A549 (cell line): ENCODE measurements around the gene SLC9A6.

Experiments
- CHD2 ChIP-seq: fragments of 150-350 bp; IDR thresholded peaks from 2 replicates; pipeline ENCODE4 v1.6.1; 2014; ENCODE audit warnings: low read length; ENCODE audit not compliant: partially characterized antibody
- CTCF ChIP-seq: fragments of >200 bp; sonication (Bioruptor Twin); formaldehyde crosslinking; IDR thresholded peaks from 3 replicates; pipeline ENCODE4 v1.5.1; 2016
- EP300 ChIP-seq, 2 experiments: fragments of >200 bp; sonication (Bioruptor Twin); formaldehyde crosslinking; IDR thresholded peaks; 2 replicates in 1 of 2; 3 replicates in 1 of 2; pipeline ENCODE4 v1.6.1; 2016 to 2017
- HEYL ChIP-seq: fragments of 250-450 bp; sonication (Bioruptor Pico); IDR thresholded peaks from 2 replicates; pipeline ENCODE4 v1.8.0; 2021; ENCODE audit warnings: mild to moderate bottlenecking, moderate library complexity
- JUNB ChIP-seq: fragments of >200 bp; sonication (Bioruptor Twin); formaldehyde crosslinking; IDR thresholded peaks from 2 replicates; pipeline ENCODE4 v1.6.1; 2016
- MAZ ChIP-seq: fragments of 150-350 bp; IDR thresholded peaks from 2 replicates; pipeline ENCODE4 v1.6.1; 2014; ENCODE audit warnings: antibody characterized with exemption, low read depth, low read length, borderline replicate concordance
- MYC ChIP-seq: IDR thresholded peaks from 2 replicates; pipeline ENCODE4 v1.6.1; 2012; ENCODE audit warnings: mild to moderate bottlenecking, inconsistent platforms, low read length, improper control_type of control experiment, borderline replicate concordance
- POLR2A ChIP-seq: IDR thresholded peaks from 2 replicates; pipeline ENCODE4 v1.6.1; 2012; ENCODE audit warnings: mild to moderate bottlenecking, low read length
- RAD21 ChIP-seq, 2 experiments: fragments of >200 bp in 1 of 2; sonication (Bioruptor Twin) in 1 of 2; formaldehyde crosslinking in 1 of 2; IDR thresholded peaks in 1 of 2; conservative IDR thresholded peaks in 1 of 2; 2 replicates in 1 of 2; 3 replicates in 1 of 2; pipeline ENCODE4 v1.6.1; 2012 to 2018; ENCODE audit warnings: inconsistent platforms in 1 of 2
- RCOR1 ChIP-seq: fragments of 150-350 bp; IDR thresholded peaks from 2 replicates; pipeline ENCODE4 v1.6.1; 2014; ENCODE audit warnings: antibody characterized with exemption, low read length, low read depth
- REST ChIP-seq: fragments of 200-600 bp; sonication (generic); IDR thresholded peaks from 2 replicates; pipeline ENCODE4 v1.6.1; 2016; ENCODE audit warnings: antibody characterized with exemption, mild to moderate bottlenecking, moderate library complexity
- RFX5 ChIP-seq: fragments of 450-650 bp; IDR thresholded peaks from 2 replicates; pipeline ENCODE4 v1.7.1; 2014; ENCODE audit warnings: antibody characterized with exemption, mild to moderate bottlenecking, moderate library complexity
- USF2 ChIP-seq: fragments of 450-650 bp; IDR thresholded peaks from 2 replicates; pipeline ENCODE4 v1.6.1; 2014; ENCODE audit warnings: antibody characterized with exemption
- ZNF302 ChIP-seq: fragments of 250-450 bp; sonication (Bioruptor Pico); IDR thresholded peaks from 2 replicates; pipeline ENCODE4 v1.9.0; 2021; ENCODE audit warnings: inconsistent platforms, mild to moderate bottlenecking, moderate library complexity

- TF ChIP-seq CTCF = no peak
- no peak for TF ChIP-seq RAD21 (conservative IDR thresholded peaks at IDR 0.05 in 1 of 2, IDR thresholded peaks at IDR 0.05 in 1 of 2)
- no peak for TF ChIP-seq EP300 (IDR thresholded peaks at IDR 0.05)
- TF ChIP-seq RCOR1 = no peak
- TF ChIP-seq REST = no peak
- TF ChIP-seq POLR2A = no peak
- TF ChIP-seq JUNB = no peak
- TF ChIP-seq RFX5 = no peak
- no peak for TF ChIP-seq MYC
- no peak for TF ChIP-seq CHD2
- no peak for TF ChIP-seq USF2
- TF ChIP-seq ZNF302 (CRISPR knock-in tag) = no peak
- TF ChIP-seq HEYL (CRISPR knock-in tag) = no peak
- TF ChIP-seq MAZ = no peak
Measured at GRCh38 chrX:136019226-136019625, 34.0 kb downstream of the SLC9A6 start.
